WTC11 (cell line): ENCODE data around the gene PRKN. TPM values are rescaled to one million over a fixed set of nuclear protein-coding genes. Genes with fewer than 3 reads are reported as not detected.

ENCODE experiments used
- ATAC-seq: fragments of 200-7000 bp; cut with Tn5 transposase; 2 replicates; pipeline ENCODE4 v1.10.0; 2021; ENCODE audit warnings: mild to moderate bottlenecking, moderate library complexity
- CTCF ChIA-PET: fragments of 300-600 bp; sonication (Branson Sonifier 250); formaldehyde crosslinking; loops from one replicate; lab custom pipeline; 2021; ENCODE audit warnings: antibody characterized with exemption; lab: Charles Lee
- POLR2A ChIA-PET: fragments of 350-600 bp; sonication (Branson Sonifier 250); formaldehyde crosslinking; loops from one replicate; lab custom pipeline; 2021; ENCODE audit warnings: antibody characterized with exemption; lab: Charles Lee
- DNase-seq: peaks from one replicate; pipeline ENCODE4 v3.0.0; 2021; ENCODE audit warnings: low spot score
- H3K27ac Mint-ChIP-seq: 2 replicates; pipeline ENCODE4 v1.8.0; 2021; ENCODE audit warnings: mixed read lengths
- H3K27me3 Mint-ChIP-seq: 2 replicates; pipeline ENCODE4 v1.8.0; 2021; ENCODE audit warnings: low read depth, mild to moderate bottlenecking, moderate library complexity, mixed read lengths
- H3K36me3 Mint-ChIP-seq: 2 replicates; pipeline ENCODE4 v1.8.0; 2021; ENCODE audit warnings: mixed read lengths
- H3K4me1 Mint-ChIP-seq: 2 replicates; pipeline ENCODE4 v1.8.0; 2022; ENCODE audit warnings: mixed read lengths
- H3K4me3 Mint-ChIP-seq: 2 replicates; pipeline ENCODE4 v1.8.0; 2021; ENCODE audit warnings: mild to moderate bottlenecking, moderate library complexity, mixed read lengths
- H3K9me3 Mint-ChIP-seq: 2 replicates; pipeline ENCODE4 v1.8.0; 2021; ENCODE audit warnings: mixed read lengths
- CREB1 ChIP-seq: sonication (generic); formaldehyde crosslinking; IDR thresholded peaks from 2 replicates; pipeline ENCODE4 v1.8.0; 2023; ENCODE audit warnings: mild to moderate bottlenecking, missing genetic modification reagents
- CREM ChIP-seq: sonication (generic); formaldehyde crosslinking; IDR thresholded peaks from 2 replicates; pipeline ENCODE4 v1.8.1; 2022; ENCODE audit warnings: mild to moderate bottlenecking, missing genetic modification reagents, moderate library complexity
- E2F1 ChIP-seq: sonication (generic); formaldehyde crosslinking; IDR thresholded peaks from 2 replicates; pipeline ENCODE4 v1.8.0; 2022; ENCODE audit warnings: mild to moderate bottlenecking, missing genetic modification reagents
- E2F4 ChIP-seq: sonication (generic); formaldehyde crosslinking; IDR thresholded peaks from 2 replicates; pipeline ENCODE4 v1.8.1; 2022; ENCODE audit warnings: low read depth, mild to moderate bottlenecking, moderate library complexity, missing genetic modification reagents, borderline replicate concordance
- FOXK1 ChIP-seq: sonication (generic); formaldehyde crosslinking; IDR thresholded peaks from 2 replicates; pipeline ENCODE4 v1.8.0; 2022; ENCODE audit warnings: mild to moderate bottlenecking, moderate library complexity, missing genetic modification reagents
- FOXP4 ChIP-seq: sonication (generic); formaldehyde crosslinking; IDR thresholded peaks from 2 replicates; pipeline ENCODE4 v1.8.0; 2022; ENCODE audit warnings: mild to moderate bottlenecking, missing genetic modification reagents
- GABPB1 ChIP-seq: sonication (generic); formaldehyde crosslinking; IDR thresholded peaks from 2 replicates; pipeline ENCODE4 v1.8.1; 2023; ENCODE audit warnings: mild to moderate bottlenecking, missing genetic modification reagents
- GTF2I ChIP-seq: fragments of 250-450 bp; sonication (Bioruptor Pico); conservative IDR thresholded peaks from 2 replicates; pipeline ENCODE4 v1.4.0; 2021; ENCODE audit warnings: mild to moderate bottlenecking
- IRF1 ChIP-seq: sonication (generic); formaldehyde crosslinking; IDR thresholded peaks from 2 replicates; pipeline ENCODE4 v1.8.0; 2023; ENCODE audit warnings: missing genetic modification reagents
- JAZF1 ChIP-seq: fragments of 250-450 bp; sonication (Bioruptor Pico); IDR thresholded peaks from 2 replicates; pipeline ENCODE4 v1.9.0; 2021; ENCODE audit warnings: moderate library complexity, mild to moderate bottlenecking, inconsistent platforms
- KAT7 ChIP-seq: sonication (generic); formaldehyde crosslinking; IDR thresholded peaks from 2 replicates; pipeline ENCODE4 v1.8.1; 2023; ENCODE audit warnings: missing genetic modification reagents, mild to moderate bottlenecking, borderline replicate concordance
- MAX ChIP-seq: sonication (generic); formaldehyde crosslinking; IDR thresholded peaks from 2 replicates; pipeline ENCODE4 v1.8.0; 2022; ENCODE audit warnings: mild to moderate bottlenecking, missing genetic modification reagents
- MLX ChIP-seq: sonication (generic); formaldehyde crosslinking; IDR thresholded peaks from 2 replicates; pipeline ENCODE4 v1.8.1; 2023; ENCODE audit warnings: mild to moderate bottlenecking, missing genetic modification reagents, moderate library complexity
- NR1H2 ChIP-seq: sonication (generic); formaldehyde crosslinking; IDR thresholded peaks from 2 replicates; pipeline ENCODE4 v1.9.0; 2021; ENCODE audit warnings: mild to moderate bottlenecking, moderate library complexity, missing genetic modification reagents
- OVOL2 ChIP-seq: fragments of 250-450 bp; sonication (Bioruptor Pico); IDR thresholded peaks from 2 replicates; pipeline ENCODE4 v1.9.0; 2021; ENCODE audit warnings: mild to moderate bottlenecking, borderline replicate concordance
- SMAD3 ChIP-seq: sonication (generic); formaldehyde crosslinking; IDR thresholded peaks from 2 replicates; pipeline ENCODE4 v1.8.0; 2022; ENCODE audit warnings: missing genetic modification reagents, mild to moderate bottlenecking, borderline replicate concordance
- SOX15 ChIP-seq: fragments of 250-450 bp; sonication (Bioruptor Pico); IDR thresholded peaks from 2 replicates; pipeline ENCODE4 v1.9.0; 2021; ENCODE audit warnings: mild to moderate bottlenecking
- TEAD1 ChIP-seq: sonication (generic); formaldehyde crosslinking; IDR thresholded peaks from 2 replicates; pipeline ENCODE4 v1.8.0; 2022; ENCODE audit warnings: mild to moderate bottlenecking, missing genetic modification reagents
- ZNF281 ChIP-seq: sonication (generic); formaldehyde crosslinking; IDR thresholded peaks from 2 replicates; pipeline ENCODE4 v1.8.0; 2023; ENCODE audit warnings: mild to moderate bottlenecking, missing genetic modification reagents
- ZNF425 ChIP-seq: fragments of 250-450 bp; sonication (Bioruptor Pico); conservative IDR thresholded peaks from 2 replicates; pipeline ENCODE4 v1.9.0; 2021; ENCODE audit warnings: mild to moderate bottlenecking
- total RNA-seq: library from RNA; stranded (reverse); gene quantifications from 3 replicates; pipeline ENCODE4 v1.2.3, GENCODE V29; 2021

PRKN gene
- total RNA-seq, 1 experiment from 2014 or later, result 0.59 TPM

- no peaks in the 10 kb centered on the region for H3K4me1 Mint-ChIP-seq
- ATAC-seq, result no peak
- no peak overlapping the region for H3K4me3 Mint-ChIP-seq
- H3K9me3 Mint-ChIP-seq, result no peaks in the 10 kb centered on the region
- DNase-seq, result no peak
- no peaks in the 10 kb centered on the region for H3K27me3 Mint-ChIP-seq
- no peaks in the 10 kb centered on the region for H3K36me3 Mint-ChIP-seq
- POLR2A ChIA-PET, result no interaction called here
- TF ChIP-seq E2F1 (CRISPR knock-in tag) (no peak), CREM (no peak), FOXP4 (CRISPR knock-in tag) (no peak), SMAD3 (CRISPR knock-in tag) (no peak), IRF1 (CRISPR knock-in tag) (no peak), FOXK1 (CRISPR knock-in tag) (no peak), KAT7 (CRISPR knock-in tag) (no peak), ZNF425 (no peak), CREB1 (CRISPR knock-in tag) (no peak), MLX (CRISPR knock-in tag) (no peak), GTF2I (CRISPR knock-in tag) (no peak), JAZF1 (no peak), TEAD1 (CRISPR knock-in tag) (no peak), MAX (CRISPR knock-in tag) (no peak), SOX15 (CRISPR knock-in tag) (no peak), E2F4 (no peak), ZNF281 (no peak), GABPB1 (CRISPR knock-in tag) (no peak), NR1H2 (CRISPR knock-in tag) (no peak), OVOL2 (CRISPR knock-in tag) (no peak)
- TF ChIP-seq, all 79 proteins: peak for 0
- H3K27ac Mint-ChIP-seq, result no peak overlapping the region
- CTCF ChIA-PET, result no interaction called here
These were observed 812.1 kb downstream of the PRKN start for GRCh38 chr6:161915456-161915964.
